Esophagus muscularis mucosa (tissue), 4 donors: ENCODE data around the gene SLC8A1. TPM values are rescaled to one million over a fixed set of nuclear protein-coding genes. Genes with fewer than 3 reads are reported as not detected.

Experiments used
- DNase-seq: peaks from one replicate; pipeline ENCODE4 v3.0.0-alpha.2; 2017; ENCODE audit errors: extremely low spot score
- H3K27ac ChIP-seq, 4 donors: fragments of 200-600 bp; sonication (generic); replicated peaks in 1 of 4; 1 replicate in 3 of 4; 2 replicates in 1 of 4; pipeline ENCODE4 v1.5.1; 2016 to 2019; ENCODE audit warnings: mild to moderate bottlenecking in 1 of 4
- H3K27me3 ChIP-seq, 4 donors: fragments of 200-600 bp; sonication (generic); one replicate each; pipeline versions ENCODE4 v1.5.1 to v1.6.0; 2016 to 2019
- H3K36me3 ChIP-seq, 4 donors: fragments of 200-600 bp; sonication (generic); one replicate each; pipeline ENCODE4 v1.5.1; 2016 to 2019
- H3K4me1 ChIP-seq, 4 donors: fragments of 200-600 bp; sonication (generic); one replicate each; pipeline ENCODE4 v1.5.1; 2016 to 2019
- H3K4me3 ChIP-seq, 4 donors: fragments of 200-600 bp; sonication (generic); 1 replicate in 2 of 4; 2 replicates in 2 of 4; pipeline ENCODE4 v1.5.1; 2016 to 2019; ENCODE audit warnings: mild to moderate bottlenecking in 4 of 4, moderate library complexity in 1 of 4
- H3K9me3 ChIP-seq, 4 donors: fragments of 200-600 bp; sonication (generic); 1 replicate in 3 of 4; 2 replicates in 1 of 4; pipeline ENCODE4 v1.5.1; 2016 to 2019
- CTCF ChIP-seq, 3 experiments: fragments of 200-600 bp in 2 of 3; fragments of 450-650 bp in 1 of 3; sonication (generic) in 2 of 3; IDR thresholded peaks; one replicate each; pipeline ENCODE4 v1.5.1; 2017 to 2019; ENCODE audit warnings: antibody characterized with exemption in 3 of 3, mild to moderate bottlenecking in 2 of 3, moderate library complexity in 1 of 3
- EP300 ChIP-seq: sonication (generic); formaldehyde crosslinking; IDR thresholded peaks from one replicate; pipeline ENCODE4 v1.6.1; 2017; ENCODE audit warnings: antibody characterized with exemption
- POLR2A ChIP-seq: fragments of 450-650 bp; IDR thresholded peaks from one replicate; pipeline ENCODE4 v1.6.1; 2017; ENCODE audit warnings: antibody characterized with exemption, moderate library complexity, mild to moderate bottlenecking, low read depth
- POLR2AphosphoS5 ChIP-seq, 2 donors: sonication (generic); formaldehyde crosslinking; IDR thresholded peaks; one replicate each; pipeline ENCODE4 v1.6.1; 2017; ENCODE audit warnings: antibody characterized with exemption in 2 of 2
- WGBS: methylation state at CpG from one replicate; pipeline ENCODE4 v1.1.5; 2018; 5-methylcytosine and 5-hydroxymethylcytosine counted together
- intact Hi-C: fragments of 100-400 bp; cut with DNase I; formaldehyde crosslinking; loops from one replicate; pipeline ENCODE4 v1.15.1; 2023
- total RNA-seq, 4 donors: library from RNA; depleted of rRNA; stranded (reverse); fragments of >200 nt; gene quantifications; one replicate each; pipeline versions ENCODE4 v1.1.0 to v1.2.1, GENCODE V29; 2016

Gene SLC8A1
- total RNA-seq, 4 donors from 2014 or later: 105 to 166 (median 157) TPM

GRCh38 chr2:40485318-40485717, 33.4 kb upstream of the SLC8A1 start:
- no peaks in the 10 kb centered on the region for H3K27me3 ChIP-seq
- H3K4me3 ChIP-seq: no peak overlapping the region
- no peak for DNase-seq
- H3K9me3 ChIP-seq: peaks cover 0 to 8% (median 0%) of the 10 kb centered on the region in 4 donors
- H3K4me1 ChIP-seq: peaks cover 6 to 32% (median 24%) of the 10 kb centered on the region in 4 donors
- H3K27ac ChIP-seq: no peak overlapping the region
- no peaks in the 10 kb centered on the region for H3K36me3 ChIP-seq
- WGBS: 83% methylated on average over 2 of the region's 2 CpGs
- intact Hi-C loops: no loop called here
- TF ChIP-seq POLR2AphosphoS5 (IDR thresholded peaks at IDR 0.05) (no peak), EP300 (no peak), POLR2A (no peak), CTCF (IDR thresholded peaks at IDR 0.05) (no peak)

GRCh38 chr2:40483549-40484243, 31.8 kb upstream of the SLC8A1 start:
- Histone ChIP-seq H3K9me3 (peaks cover 0 to 8% (median 0%) of the 10 kb centered on the region in 4 donors), H3K4me3 (no peak overlapping the region), H3K36me3 (no peaks in the 10 kb centered on the region), H3K4me1 (peaks cover 6 to 22% (median 14%) of the 10 kb centered on the region in 4 donors), H3K27ac (no peak overlapping the region), H3K27me3 (no peaks in the 10 kb centered on the region)
- TF ChIP-seq POLR2A: no peak
- intact Hi-C loops: no loop called here
- 83% methylated on average over 3 of the region's 3 CpGs for WGBS
- DNase-seq: no peak

- no peak for DNase-seq
- Histone ChIP-seq H3K36me3 (no peaks in the 10 kb centered on the region), H3K9me3 (peaks cover 0 to 8% (median 0%) of the 10 kb centered on the region in 4 donors), H3K4me1 (peaks cover 4 to 6% (median 5%) of the 10 kb centered on the region in 4 donors), H3K27me3 (no peaks in the 10 kb centered on the region), H3K27ac (no peak overlapping the region), H3K4me3 (no peak overlapping the region)
- WGBS: 90% methylated on average over 5 of the region's 5 CpGs
- intact Hi-C loops: no loop called here
- TF ChIP-seq EP300: no peak
- no peak for TF ChIP-seq POLR2A
- TF ChIP-seq POLR2AphosphoS5 (IDR thresholded peaks at IDR 0.05): no peak
- no peak for TF ChIP-seq CTCF (IDR thresholded peaks at IDR 0.05)
These were observed 28.7 kb upstream of the SLC8A1 start for GRCh38 chr2:40480596-40480995.

GRCh38 chr2:40480073-40480472, 28.2 kb upstream of the SLC8A1 start:
- no peak for DNase-seq
- no peak overlapping the region for H3K27ac ChIP-seq
- no peaks in the 10 kb centered on the region for H3K27me3 ChIP-seq
- intact Hi-C loops: no loop called here
- no peaks in the 10 kb centered on the region for H3K36me3 ChIP-seq
- H3K4me1 ChIP-seq: peaks cover 4 to 6% (median 5%) of the 10 kb centered on the region in 4 donors
- TF ChIP-seq POLR2A (no peak), EP300 (no peak), POLR2AphosphoS5 (IDR thresholded peaks at IDR 0.05) (no peak), CTCF (IDR thresholded peaks at IDR 0.05) (no peak)
- H3K9me3 ChIP-seq: peaks cover 0 to 8% (median 0%) of the 10 kb centered on the region in 4 donors
- H3K4me3 ChIP-seq: no peak overlapping the region

GRCh38 chr2:40477361-40477760, 25.5 kb upstream of the SLC8A1 start:
- Histone ChIP-seq H3K9me3 (no peaks in the 10 kb centered on the region), H3K36me3 (no peaks in the 10 kb centered on the region), H3K4me1 (peaks cover 4 to 15% (median 5%) of the 10 kb centered on the region in 4 donors), H3K27me3 (no peaks in the 10 kb centered on the region), H3K27ac (no peak overlapping the region), H3K4me3 (no peak overlapping the region)
- TF ChIP-seq POLR2A (no peak), EP300 (no peak), POLR2AphosphoS5 (IDR thresholded peaks at IDR 0.05) (no peak), CTCF (IDR thresholded peaks at IDR 0.05) (no peak)
- intact Hi-C loops: no loop called here
- 70% methylated on average over 5 of the region's 5 CpGs for WGBS
- DNase-seq: no peak
